NCI-H1694 treated with DMSO at 0.1 percent for 48 hours (cell line): ENCODE results near the gene JPT1.
"Not testable (repeated sequence)": the region's sequence is repeated elsewhere in the genome, so short reads cannot be mapped to it uniquely, and the experiment has no call there.

Experiments used
- DNase-seq: peaks from one replicate; lab custom pipeline; 2025; lab: John Stamatoyannopoulos, UW

The JPT1 gene

GRCh38 chr17:75129576-75129975 is 24.7 kb downstream of the JPT1 start:
- no peak for DNase-seq

DNA sequence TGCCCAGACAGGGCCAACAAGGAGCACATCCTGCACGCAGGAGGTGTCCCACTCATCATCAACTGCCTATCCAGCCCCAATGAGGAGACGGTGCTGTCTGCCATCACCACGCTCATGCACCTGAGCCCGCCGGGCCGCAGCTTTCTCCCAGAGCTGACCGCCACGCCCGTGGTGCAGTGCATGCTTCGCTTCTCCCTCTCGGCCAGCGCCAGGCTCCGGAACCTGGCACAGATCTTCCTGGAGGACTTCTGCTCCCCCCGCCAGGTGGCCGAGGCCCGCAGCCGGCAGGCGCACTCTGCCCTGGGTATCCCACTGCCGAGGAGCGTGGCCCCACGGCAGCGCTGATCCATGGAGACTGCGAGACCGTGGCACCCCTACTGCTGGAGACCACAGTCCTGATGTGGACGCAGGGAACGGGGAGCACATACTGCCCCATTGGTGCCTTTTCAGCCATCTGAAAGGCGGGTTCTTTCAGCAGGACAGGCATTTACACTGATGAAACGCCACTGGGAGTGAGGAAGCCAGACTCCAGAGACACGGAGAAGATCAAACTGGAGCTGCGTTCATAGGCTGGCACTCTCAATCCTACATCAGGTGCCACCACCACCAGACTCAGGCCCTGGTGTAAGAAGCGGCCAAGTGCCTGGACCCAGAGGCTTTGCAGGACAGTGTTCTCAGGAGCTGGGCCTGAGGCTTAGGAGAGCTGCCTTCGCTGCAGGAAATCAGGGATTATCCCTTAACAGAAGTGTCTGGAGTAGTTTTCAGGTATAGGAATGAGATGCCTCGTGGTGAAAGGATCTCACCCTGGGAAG is 25.4 kb downstream of the JPT1 start:
- DNase-seq, result no peak

DNA sequence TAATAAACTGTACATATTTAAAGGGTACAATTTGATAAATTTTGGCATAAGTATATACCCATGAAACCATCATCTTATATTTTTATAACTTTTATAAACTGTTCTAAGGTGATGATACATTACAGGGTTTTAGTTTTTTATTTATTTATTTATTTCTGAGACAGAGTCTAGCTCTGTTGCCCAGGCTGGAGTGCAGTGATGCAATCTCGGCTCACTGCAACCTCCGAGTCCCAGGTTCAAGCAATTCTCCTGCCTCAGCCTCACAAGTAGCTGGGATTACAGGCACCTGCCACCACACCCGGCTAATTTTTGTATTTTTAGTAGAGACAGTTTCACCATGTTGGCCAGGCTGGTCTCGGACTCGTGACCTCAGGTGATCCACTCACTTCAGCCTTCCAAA is 26.4 kb downstream of the JPT1 start:
- not testable (repeated sequence) for DNase-seq

DNA sequence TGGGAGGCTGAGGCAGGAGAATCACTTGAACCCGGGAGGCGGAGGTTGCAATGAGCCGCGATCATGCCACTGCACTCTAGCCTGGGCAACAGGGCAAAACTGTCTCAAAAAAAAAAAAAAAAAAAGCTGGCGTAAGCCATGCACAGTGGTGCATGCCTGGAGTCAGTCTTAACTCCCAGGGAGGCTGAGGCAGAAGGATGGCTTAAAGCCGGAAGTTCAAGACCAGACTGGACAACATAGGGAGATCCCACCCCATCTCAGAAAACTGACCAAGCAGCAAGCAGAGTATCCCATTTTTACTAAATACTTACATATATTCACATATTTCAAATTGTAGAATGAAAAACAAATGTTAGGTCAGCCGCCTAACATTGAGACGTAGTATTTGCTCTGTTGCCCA is 27.4 kb downstream of the JPT1 start:
- DNase-seq, result no peak

DNA sequence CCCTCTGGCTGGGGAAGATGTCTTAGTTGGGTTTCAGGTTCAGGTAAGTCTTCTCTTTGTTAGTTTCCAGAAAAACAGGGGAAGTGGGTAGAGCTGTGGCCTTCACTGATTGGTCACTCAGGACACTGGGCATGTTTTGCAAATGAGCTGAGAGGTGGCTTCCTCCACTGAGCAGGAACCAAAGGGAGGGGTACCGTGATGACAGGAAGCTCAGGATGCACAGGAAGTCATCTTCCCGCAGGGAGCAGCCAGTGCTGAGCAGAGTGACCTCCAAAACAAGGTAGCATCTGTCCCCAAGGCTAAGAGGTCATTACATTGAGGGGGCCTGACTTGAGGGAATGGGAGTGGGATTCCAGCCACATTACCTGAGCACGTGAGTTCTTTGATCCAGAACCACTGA is 28.3 kb downstream of the JPT1 start:
- no peak for DNase-seq

- DNase-seq, result no peak
Measured at GRCh38 chr17:75124819-75125162, 29.5 kb downstream of the JPT1 start.

- no peak for DNase-seq
Measured at GRCh38 chr17:75124041-75124818, 30.1 kb downstream of the JPT1 start.

DNA sequence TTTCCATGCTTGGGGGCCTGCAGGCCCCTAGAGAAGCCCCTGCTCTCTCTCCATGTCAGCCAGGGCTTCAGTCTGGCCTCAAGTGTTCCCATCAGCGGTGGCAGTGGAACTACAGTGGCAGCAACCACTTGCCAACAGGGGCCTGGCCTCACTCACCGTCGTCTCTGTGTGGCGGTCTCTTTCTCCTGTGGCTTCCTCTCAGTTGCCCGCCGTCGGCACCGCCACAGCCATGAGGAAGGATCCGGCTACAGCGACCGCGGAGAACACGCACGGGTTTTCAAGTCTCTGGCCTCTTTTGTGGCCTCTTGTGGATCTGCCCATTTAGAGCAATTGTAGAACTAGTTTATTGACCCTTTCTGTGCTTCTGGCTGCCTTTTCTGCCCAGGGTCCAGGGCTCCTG is 36.0 kb downstream of the JPT1 start:
- DNase-seq, result no peak

DNA sequence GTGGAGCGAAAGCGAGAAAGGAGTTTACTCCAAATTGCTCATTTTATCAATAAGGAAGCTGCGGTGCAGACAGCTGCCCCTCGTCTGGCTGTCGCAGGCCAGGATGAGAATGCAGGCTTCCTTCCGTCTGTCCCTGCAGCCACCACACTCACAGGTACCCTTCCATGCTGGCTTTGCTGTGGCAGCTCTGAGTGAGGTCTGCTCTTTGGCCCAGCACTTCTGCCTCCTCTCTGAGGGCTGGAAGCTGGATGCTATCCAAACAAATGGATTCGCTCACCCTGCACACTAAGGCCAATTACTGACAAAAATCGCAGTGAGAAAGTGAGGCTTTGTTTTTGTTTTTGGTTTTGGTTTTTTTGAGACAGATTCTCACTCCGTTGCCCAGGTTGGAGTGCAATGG is 37.6 kb downstream of the JPT1 start:
- DNase-seq, result no peak

- DNase-seq, result no peak
Measured at GRCh38 chr17:75115555-75115954, 38.8 kb downstream of the JPT1 start.

- DNase-seq, result no peak
Measured at GRCh38 chr17:75114552-75115314, 39.6 kb downstream of the JPT1 start.

- peak; percentile 56 for DNase-seq
Measured at GRCh38 chr17:75113798-75114551, 40.3 kb downstream of the JPT1 start.

- no peak for DNase-seq
Measured at GRCh38 chr17:75111777-75112335, 42.5 kb downstream of the JPT1 start.

GRCh38 chr17:75110234-75110937 is 43.9 kb downstream of the JPT1 start:
- no peak for DNase-seq

DNA sequence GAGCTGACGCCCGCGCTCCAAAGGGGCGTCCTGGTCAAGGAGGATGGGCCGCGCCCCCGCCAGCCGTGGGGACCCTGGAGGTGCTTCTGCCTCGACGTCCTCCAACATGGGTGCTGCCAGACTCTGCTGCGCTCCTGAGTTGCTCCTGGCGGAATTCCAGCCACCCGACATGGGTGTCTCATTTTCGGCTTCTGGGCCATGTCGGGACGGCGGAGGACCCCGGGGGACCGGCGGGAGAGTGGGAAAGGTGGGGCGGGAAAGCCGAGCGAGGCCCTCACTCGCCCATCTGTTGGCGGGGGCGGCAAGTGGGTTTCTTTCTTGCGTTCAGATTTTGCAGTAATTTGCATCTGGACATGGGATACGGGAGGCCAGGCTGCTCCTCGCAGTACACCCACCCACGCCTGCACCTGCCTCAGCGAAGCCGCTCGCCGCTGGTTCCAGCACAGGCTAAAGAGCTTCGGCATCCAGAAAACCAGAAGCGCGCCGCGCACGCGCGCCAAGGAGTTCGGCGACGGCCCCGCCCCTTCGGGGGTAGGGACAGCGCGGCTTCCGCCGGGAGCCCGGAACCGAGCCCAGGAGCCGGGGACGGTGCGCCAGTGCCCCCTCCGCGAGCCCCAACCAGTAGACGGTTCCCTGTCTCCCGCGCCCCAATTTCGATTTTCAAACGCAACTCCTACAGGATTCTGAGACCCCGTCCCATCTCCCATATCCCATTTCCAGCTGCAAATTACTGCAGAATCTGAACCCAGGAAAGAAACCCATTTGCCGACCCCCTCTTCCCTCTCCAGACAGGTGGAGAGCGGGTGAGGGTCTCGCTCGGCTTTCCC is 44.7 kb downstream of the JPT1 start, which contains the start of gene ARMC7:
ARMC7 (plus strand) TSS at position 563 of the 827 bp plus-strand sequence. CDS start 320 bp downstream, outside the sequence.
- peak; percentile 68 for DNase-seq

GRCh38 chr17:75109046-75109406 is 45.3 kb downstream of the JPT1 start:
- no peak for DNase-seq

- DNase-seq, result no peak
Measured at GRCh38 chr17:75108193-75108592, 46.1 kb downstream of the JPT1 start.

GRCh38 chr17:75105126-75106080 is 48.9 kb downstream of the JPT1 start:
- DNase-seq, result no peak
